Keratinocyte (primary cell): ENCODE data around the gene KRT9.

ENCODE experiments used
- CTCF ChIP-seq, 3 experiments: IDR thresholded peaks in 1 of 3; conservative IDR thresholded peaks in 1 of 3; optimal IDR thresholded peaks in 1 of 3; 2 replicates in 2 of 3; 3 replicates in 1 of 3; pipeline versions ENCODE3 to v1.5.1; 2011; ENCODE audit warnings: low read length in 3 of 3, mild to moderate bottlenecking in 3 of 3, moderate library complexity in 2 of 3, control low read depth in 1 of 3, inconsistent platforms in 1 of 3; ENCODE audit not compliant: insufficient read depth in 2 of 3; ENCODE audit errors: extremely low read depth in 1 of 3
- EZH2 ChIP-seq: IDR thresholded peaks from one replicate; pipeline ENCODE4 v1.6.1; 2012; ENCODE audit warnings: inconsistent platforms, mild to moderate bottlenecking, low read length, moderate library complexity

- TF ChIP-seq EZH2 (no peak), CTCF (optimal IDR thresholded peaks at IDR 0.05 in 1 of 3, IDR thresholded peaks at IDR 0.05 in 1 of 3, conservative IDR thresholded peaks at IDR 0.05 in 1 of 3; ENCODE audit: extremely low read depth in 1 of 3, insufficient read depth in 2 of 3, low read length in 3 of 3) (no peak)
Observed at GRCh38 chr17:41533613-41534012, 38.2 kb downstream of the KRT9 start.
